Measurements from ENCODE around the gene RFTN1.
"Not testable (repeated sequence)": the region's sequence is repeated elsewhere in the genome, so short reads cannot be mapped to it uniquely, and the experiment has no call there.

The RFTN1 gene

GRCh38 chr3:16318176-16318575 lies 195.3 kb downstream of the RFTN1 start:
- no peak for DNase-seq

- DNase-seq, result no peak
Observed at GRCh38 chr3:16317561-16317945, 195.9 kb downstream of the RFTN1 start.

DNA sequence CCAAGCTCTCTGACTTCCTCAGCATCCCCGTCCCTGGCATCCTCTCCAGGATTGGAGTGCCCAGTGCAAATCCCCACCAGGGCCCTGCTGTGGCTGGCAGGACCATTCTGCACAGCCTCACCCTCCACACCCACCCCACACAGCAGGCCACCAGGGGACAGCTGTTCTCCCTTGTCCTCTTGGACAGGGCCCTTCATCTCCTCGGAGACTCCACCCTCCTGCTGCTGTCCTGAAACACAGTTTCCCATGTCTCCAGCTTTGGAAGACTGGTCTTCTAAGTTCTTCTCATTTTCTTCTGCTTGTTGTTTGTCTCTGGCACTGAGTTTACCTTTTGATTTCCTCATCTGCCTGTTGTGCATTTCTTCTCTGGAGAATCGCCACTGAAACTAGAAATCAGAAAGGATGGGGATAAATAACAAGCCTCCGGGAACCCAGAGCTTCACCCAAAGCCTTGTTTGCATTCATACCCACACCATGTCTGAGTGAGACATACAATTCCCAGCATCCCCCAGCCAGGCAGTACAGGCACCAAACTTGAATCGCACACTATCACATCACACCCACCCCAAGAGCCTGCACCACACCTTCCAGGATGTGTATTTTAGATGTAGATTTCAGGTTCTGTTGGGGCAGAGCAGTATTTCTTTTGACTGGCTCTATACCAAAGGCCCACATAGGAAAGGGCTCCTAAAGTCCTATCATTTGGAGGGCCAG lies 196.5 kb downstream of the RFTN1 start:
- no peak for DNase-seq

GRCh38 chr3:16316396-16316795 lies 197.1 kb downstream of the RFTN1 start:
- no peak for DNase-seq

DNA sequence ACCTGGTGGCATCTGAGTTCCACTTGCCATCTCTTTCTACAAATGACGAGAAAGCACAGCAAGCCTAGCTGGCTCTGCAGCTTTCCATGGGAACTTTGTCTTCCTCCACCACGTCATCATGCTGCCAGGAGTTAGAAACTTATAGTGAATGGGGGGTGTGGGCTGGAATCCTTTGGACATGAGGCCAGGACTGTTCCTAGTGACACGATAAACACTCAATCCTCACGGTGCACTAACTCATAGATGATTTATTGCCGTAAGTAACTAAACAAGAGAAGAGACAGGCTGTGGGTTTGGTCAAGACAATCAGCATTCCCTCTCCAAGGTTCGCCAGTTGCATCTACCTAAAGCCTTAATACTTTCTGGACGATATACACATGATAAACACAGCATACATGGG lies 197.9 kb downstream of the RFTN1 start:
- DNase-seq, result no peak

- DNase-seq, result no peak
Observed at GRCh38 chr3:16313886-16314645, 199.4 kb downstream of the RFTN1 start.

DNA sequence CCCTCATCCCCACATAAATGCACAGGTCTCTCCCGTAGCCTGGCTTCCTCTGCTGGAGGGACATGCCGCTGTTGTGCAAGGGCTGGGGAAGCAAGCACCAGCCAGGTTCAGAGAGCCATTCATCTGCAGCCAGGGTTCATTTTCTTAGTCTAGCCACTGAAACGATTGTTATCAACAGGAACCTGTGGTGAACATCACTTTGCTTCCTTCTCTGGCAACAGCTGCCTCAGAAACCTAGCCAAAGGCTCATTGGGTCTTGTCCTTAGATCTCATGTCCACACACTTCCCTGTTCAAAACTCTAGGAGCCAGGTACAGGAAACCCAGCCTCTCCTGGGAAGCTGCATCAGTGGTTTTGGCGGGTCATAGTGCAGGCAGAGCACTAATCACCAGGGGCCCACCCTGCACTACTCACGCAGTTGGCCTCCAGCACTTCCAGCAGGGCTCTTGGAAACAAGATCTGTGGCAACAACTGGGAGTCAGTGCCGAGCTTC lies 201.5 kb downstream of the RFTN1 start:
- no peak for DNase-seq

DNA sequence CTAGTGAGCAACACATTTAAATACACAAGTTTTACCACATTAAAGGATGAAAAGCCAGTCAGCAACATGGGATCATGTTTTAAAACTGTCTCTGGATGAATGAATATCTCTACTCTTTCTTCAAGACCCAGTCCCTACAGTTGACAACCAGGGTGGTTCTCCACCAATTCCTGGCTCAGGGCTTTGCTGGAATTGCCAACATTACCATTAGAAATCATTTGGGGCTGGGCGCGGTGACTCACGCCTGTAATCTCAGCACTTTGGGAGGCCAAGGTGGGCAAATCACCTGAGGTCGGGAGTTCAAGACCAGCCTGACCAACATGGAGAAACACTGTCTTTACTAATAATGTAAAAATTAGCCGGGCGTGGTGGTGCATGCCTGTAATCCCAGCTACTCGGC lies 203.0 kb downstream of the RFTN1 start:
- not testable (repeated sequence) for DNase-seq

DNA sequence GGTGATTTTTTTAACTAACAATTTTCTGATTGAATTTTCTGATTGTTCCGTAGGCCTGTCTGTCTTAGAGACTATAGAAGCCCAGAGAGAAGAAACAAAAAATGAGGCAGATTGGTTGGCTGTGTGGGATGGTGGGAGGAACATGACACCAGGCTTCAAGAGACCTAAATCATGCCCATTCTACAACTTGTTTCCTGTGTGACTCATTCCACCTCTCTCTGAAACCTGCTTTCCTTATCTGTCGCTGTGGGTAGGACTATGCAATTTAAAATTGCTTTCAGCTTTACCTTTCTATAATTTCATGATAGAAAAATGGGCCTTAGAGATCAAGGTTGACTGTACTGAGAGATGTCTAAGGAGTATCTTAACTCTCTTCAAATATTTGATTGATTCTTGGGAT lies 203.9 kb downstream of the RFTN1 start:
- DNase-seq, result no peak

GRCh38 chr3:16308727-16309126 lies 204.8 kb downstream of the RFTN1 start:
- no peak for DNase-seq

- DNase-seq, result no peak
Observed at GRCh38 chr3:16307832-16308531, 205.5 kb downstream of the RFTN1 start.

- no peak for DNase-seq
Observed at GRCh38 chr3:16305111-16305541, 208.4 kb downstream of the RFTN1 start.

GRCh38 chr3:16304061-16305010 lies 209.2 kb downstream of the RFTN1 start:
- no peak for DNase-seq

GRCh38 chr3:16303037-16303575 lies 210.4 kb downstream of the RFTN1 start:
- no peak for DNase-seq

GRCh38 chr3:16302082-16302631 lies 211.3 kb downstream of the RFTN1 start:
- no peak for DNase-seq

DNA sequence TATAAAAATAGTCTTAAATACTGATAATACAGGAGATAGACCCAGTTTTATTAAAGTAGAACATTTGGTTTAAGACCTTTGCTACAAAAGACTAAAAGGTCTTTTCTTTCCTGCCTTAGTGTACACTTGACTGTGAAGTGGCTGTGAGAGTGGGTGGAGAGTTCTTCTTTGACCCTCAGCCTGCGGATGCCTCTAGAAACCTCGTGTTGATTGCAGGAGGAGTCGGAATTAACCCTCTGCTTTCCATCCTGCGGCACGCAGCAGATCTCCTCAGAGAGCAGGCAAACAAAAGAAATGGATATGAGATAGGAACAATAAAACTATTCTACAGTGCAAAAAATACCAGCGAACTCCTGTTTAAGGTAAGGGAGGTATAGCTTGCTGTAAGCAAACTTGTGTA lies 212.0 kb downstream of the RFTN1 start:
- no peak for DNase-seq

DNA sequence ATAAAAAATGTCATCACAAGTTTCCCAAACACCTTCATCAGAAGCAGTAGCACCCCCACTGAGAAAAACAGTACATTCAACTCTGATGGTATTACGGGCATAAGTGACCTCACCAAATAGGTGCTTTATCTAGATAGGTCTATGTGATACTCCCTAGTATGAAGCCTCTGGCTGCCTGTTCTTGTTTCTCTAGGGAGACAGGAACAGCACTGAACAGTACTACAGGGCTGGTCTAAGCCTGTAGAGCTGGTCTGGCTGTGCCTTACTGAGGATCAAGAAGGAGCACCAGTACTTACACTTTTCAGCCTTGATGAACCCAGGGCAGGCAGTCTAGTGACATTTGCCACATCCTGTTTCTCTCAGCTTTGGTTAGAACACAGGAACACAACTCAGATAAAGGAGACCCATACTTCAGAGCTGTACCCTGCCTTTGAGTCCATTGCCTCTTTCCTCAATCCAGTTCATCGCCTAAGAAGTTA lies 212.6 kb downstream of the RFTN1 start:
- DNase-seq, result no peak

DNA sequence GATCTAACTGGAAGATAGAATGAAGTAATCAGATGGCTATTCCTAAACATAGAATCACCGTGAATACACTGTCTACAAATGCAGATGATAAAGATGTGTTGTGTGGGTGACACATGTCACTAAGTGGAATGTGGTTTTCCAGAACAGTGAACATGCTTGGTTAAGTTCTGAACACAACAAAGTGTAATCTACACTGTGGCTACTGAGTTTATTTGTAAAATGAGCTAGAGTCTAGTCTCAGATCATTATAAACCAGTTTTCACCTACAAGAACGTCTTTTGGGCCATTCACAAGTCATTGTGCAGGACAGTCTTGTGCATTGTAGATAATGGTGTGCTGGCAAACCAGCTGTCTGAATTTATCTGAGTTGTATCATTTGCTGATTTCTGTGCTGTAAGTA lies 213.2 kb downstream of the RFTN1 start:
- no peak for DNase-seq

- DNase-seq, result no peak
Observed at GRCh38 chr3:16299746-16300145, 213.8 kb downstream of the RFTN1 start.

DNA sequence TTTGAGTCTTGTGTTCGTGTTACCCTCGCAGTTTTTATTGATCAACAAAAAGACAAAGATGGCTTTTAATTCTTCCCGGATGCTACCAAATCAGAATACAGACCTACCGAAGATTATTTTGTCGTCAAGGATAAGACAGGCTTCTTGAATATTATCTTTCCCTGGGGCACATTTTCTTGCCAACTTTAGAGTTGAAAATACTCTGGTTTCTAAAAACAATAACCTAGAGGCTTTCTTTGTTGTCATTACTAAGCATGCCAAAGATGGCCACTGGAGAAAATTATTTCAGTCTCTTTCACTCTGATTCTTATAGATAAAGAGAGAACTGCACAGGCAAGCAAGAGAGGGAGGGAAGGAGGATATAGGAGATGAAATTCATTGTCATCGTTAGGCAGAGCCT lies 214.6 kb downstream of the RFTN1 start:
- no peak for DNase-seq

GRCh38 chr3:16297997-16298885 lies 215.3 kb downstream of the RFTN1 start:
- DNase-seq, result no peak
